ENCODE results near the gene GRB7.
"Not testable (repeated sequence)": the region's sequence is repeated elsewhere in the genome, so short reads cannot be mapped to it uniquely, and the experiment has no call there.

GRB7 gene

GRCh38 chr17:39751637-39752036, 13.9 kb downstream of the GRB7 start:
- no peak for DNase-seq (ENCODE audit: low read depth, low spot score)

GRCh38 chr17:39752241-39752881, 14.6 kb downstream of the GRB7 start:
- DNase-seq (ENCODE audit: low read depth, low spot score), result no peak

- peak; percentile 35 for DNase-seq (ENCODE audit: low read depth, low spot score)
Observed at GRCh38 chr17:39753514-39754160, 15.9 kb downstream of the GRB7 start.

GRCh38 chr17:39754161-39754957, 16.6 kb downstream of the GRB7 start:
- peak; percentile 84 for DNase-seq (ENCODE audit: low read depth, low spot score)

- no peak for DNase-seq (ENCODE audit: low read depth, low spot score)
Observed at GRCh38 chr17:39754958-39755553, 17.3 kb downstream of the GRB7 start.

- no peak for DNase-seq (ENCODE audit: low read depth, low spot score)
Observed at GRCh38 chr17:39755554-39756379, 18.0 kb downstream of the GRB7 start.

GRCh38 chr17:39756380-39757079, 18.8 kb downstream of the GRB7 start:
- no peak for DNase-seq (ENCODE audit: low read depth, low spot score)

GRCh38 chr17:39757176-39757662, 19.5 kb downstream of the GRB7 start:
- DNase-seq (ENCODE audit: low read depth, low spot score), result no peak

- DNase-seq (ENCODE audit: low read depth, low spot score), result peak; percentile 33
Observed at GRCh38 chr17:39757931-39758873, 20.5 kb downstream of the GRB7 start.

- no peak for DNase-seq (ENCODE audit: low read depth, low spot score)
Observed at GRCh38 chr17:39759204-39759603, 21.5 kb downstream of the GRB7 start.

GRCh38 chr17:39761861-39762496, 24.2 kb downstream of the GRB7 start:
- no peak for DNase-seq (ENCODE audit: low read depth, low spot score)

- DNase-seq (ENCODE audit: low read depth, low spot score), result no peak
Observed at GRCh38 chr17:39763051-39763820, 25.5 kb downstream of the GRB7 start.

GRCh38 chr17:39764171-39764570, 26.4 kb downstream of the GRB7 start:
- DNase-seq (ENCODE audit: low read depth, low spot score), result not testable (repeated sequence)

- no peak for DNase-seq (ENCODE audit: low read depth, low spot score)
Observed at GRCh38 chr17:39765175-39765574, 27.4 kb downstream of the GRB7 start.

- no peak for DNase-seq (ENCODE audit: low read depth, low spot score)
Observed at GRCh38 chr17:39765766-39766165, 28.0 kb downstream of the GRB7 start.

GRCh38 chr17:39767147-39767546, 29.4 kb downstream of the GRB7 start:
- DNase-seq (ENCODE audit: low read depth, low spot score), result no peak

- no peak for DNase-seq (ENCODE audit: low read depth, low spot score)
Observed at GRCh38 chr17:39769974-39770587, 32.3 kb downstream of the GRB7 start.

- DNase-seq (ENCODE audit: low read depth, low spot score), result no peak
Observed at GRCh38 chr17:39772415-39772814, 34.7 kb downstream of the GRB7 start.
